Measurements from ENCODE around the gene ACOT12.
"Not testable (repeated sequence)": the region's sequence is repeated elsewhere in the genome, so short reads cannot be mapped to it uniquely, and the experiment has no call there.

Gene ACOT12

GRCh38 chr5:81393783-81394718, at the start of gene ACOT12:
ACOT12 (minus strand) TSS chr5:81394134; CDS start chr5:81394114, 20 bp downstream.
- DNase-seq (ENCODE audit: low spot score), result no peak

- no peak for DNase-seq (ENCODE audit: low spot score)
Observed at GRCh38 chr5:81435023-81435422, 41.1 kb upstream of the ACOT12 start.

- no peak for DNase-seq (ENCODE audit: low spot score)
Observed at GRCh38 chr5:81429985-81430384, 36.1 kb upstream of the ACOT12 start.

- no peak for DNase-seq (ENCODE audit: low spot score)
Observed at GRCh38 chr5:81429363-81429762, 35.4 kb upstream of the ACOT12 start.

- DNase-seq (ENCODE audit: low spot score), result no peak
Observed at GRCh38 chr5:81428861-81429260, 34.9 kb upstream of the ACOT12 start.

- no peak for DNase-seq (ENCODE audit: low spot score)
Observed at GRCh38 chr5:81428446-81428845, 34.5 kb upstream of the ACOT12 start.

GRCh38 chr5:81427566-81427965, 33.6 kb upstream of the ACOT12 start:
- no peak for DNase-seq (ENCODE audit: low spot score)

GRCh38 chr5:81426359-81427030, 32.6 kb upstream of the ACOT12 start:
- no peak for DNase-seq (ENCODE audit: low spot score)

GRCh38 chr5:81425569-81425968, 31.6 kb upstream of the ACOT12 start:
- DNase-seq (ENCODE audit: low spot score), result peak; percentile 42

- DNase-seq (ENCODE audit: low spot score), result no peak
Observed at GRCh38 chr5:81424728-81425127, 30.8 kb upstream of the ACOT12 start.

GRCh38 chr5:81422671-81423070, 28.7 kb upstream of the ACOT12 start:
- no peak for DNase-seq (ENCODE audit: low spot score)

GRCh38 chr5:81420039-81420667, 26.2 kb upstream of the ACOT12 start:
- DNase-seq (ENCODE audit: low spot score), result no peak

GRCh38 chr5:81418606-81419005, 24.7 kb upstream of the ACOT12 start:
- no peak for DNase-seq (ENCODE audit: low spot score)

- DNase-seq (ENCODE audit: low spot score), result no peak
Observed at GRCh38 chr5:81417052-81417451, 23.1 kb upstream of the ACOT12 start.

- DNase-seq (ENCODE audit: low spot score), result no peak
Observed at GRCh38 chr5:81409896-81410295, 16.0 kb upstream of the ACOT12 start.

- no peak for DNase-seq (ENCODE audit: low spot score)
Observed at GRCh38 chr5:81409361-81409760, 15.4 kb upstream of the ACOT12 start.

GRCh38 chr5:81408496-81408895, 14.6 kb upstream of the ACOT12 start:
- no peak for DNase-seq (ENCODE audit: low spot score)

- not testable (repeated sequence) for DNase-seq (ENCODE audit: low spot score)
Observed at GRCh38 chr5:81407811-81408210, 13.9 kb upstream of the ACOT12 start.

GRCh38 chr5:81405126-81405891, 11.4 kb upstream of the ACOT12 start:
- no peak for DNase-seq (ENCODE audit: low spot score)

GRCh38 chr5:81402192-81402930, 8.4 kb upstream of the ACOT12 start:
- no peak for DNase-seq (ENCODE audit: low spot score)

- DNase-seq (ENCODE audit: low spot score), result no peak
Observed at GRCh38 chr5:81401266-81401665, 7.3 kb upstream of the ACOT12 start.

Measured in hematopoietic multipotent progenitor cell treated with erythropoietin and hydrocortisone succinate and interleukin-3 and kit ligand, for 17 days (in vitro differentiated cells).